B cell (primary cell): ENCODE results near the gene ZNF410. TPM values are rescaled to one million over a fixed set of nuclear protein-coding genes. Genes with fewer than 3 reads are reported as not detected.

Experiments used
- ATAC-seq: fragments of 200-7000 bp; cut with Tn5 transposase; one replicate; pipeline ENCODE4 v1.10.0; 2021; ENCODE audit warnings: low read depth, mild to moderate bottlenecking, moderate number of reproducible peaks, moderate library complexity
- CTCF ChIA-PET: fragments of 350-600 bp; sonication (Branson Sonifier 250); formaldehyde crosslinking; loops from one replicate; lab custom pipeline; 2021; ENCODE audit warnings: antibody characterized with exemption, inconsistent platforms; lab: Charles Lee
- POLR2A ChIA-PET: fragments of 350-600 bp; sonication (Branson Sonifier 250); formaldehyde crosslinking; loops from one replicate; lab custom pipeline; 2021; ENCODE audit warnings: antibody characterized with exemption; lab: Charles Lee
- DNase-seq: peaks from one replicate; pipeline ENCODE4 v3.0.0; 2013
- H2AFZ ChIP-seq: 2 replicates; pipeline ENCODE4 v1.6.1; 2012; ENCODE audit warnings: mild to moderate bottlenecking, low read depth, low read length; ENCODE audit not compliant: insufficient read depth, poor library complexity, severe bottlenecking
- H3K27ac ChIP-seq, 2 donors: 1 replicate in 1 of 2; 2 replicates in 1 of 2; pipeline ENCODE4 v1.5.1; 2012 to 2013; ENCODE audit warnings: low read length in 2 of 2, mild to moderate bottlenecking in 2 of 2, moderate library complexity in 1 of 2
- H3K27me3 ChIP-seq, 4 experiments: fragments of 200-600 bp in 1 of 4; sonication (generic) in 1 of 4; replicated peaks in 1 of 4; 1 replicate in 2 of 4; 2 replicates in 2 of 4; pipeline versions ENCODE4 v1.6.1 to v1.7.0; 2013 to 2016; ENCODE audit warnings: low read length in 3 of 4, mild to moderate bottlenecking in 2 of 4, mixed read lengths in 1 of 4, moderate library complexity in 1 of 4; ENCODE audit not compliant: insufficient read depth in 4 of 4, control insufficient read depth in 3 of 4; ENCODE audit errors: control extremely low read depth in 1 of 4
- H3K36me3 ChIP-seq, 2 experiments: replicated peaks in 1 of 2; 1 replicate in 1 of 2; 2 replicates in 1 of 2; pipeline versions ENCODE4 v1.6.1 to v1.7.1; 2013; ENCODE audit warnings: low read length in 1 of 2; ENCODE audit not compliant: insufficient read depth in 2 of 2, control insufficient read depth in 1 of 2; ENCODE audit errors: control extremely low read depth in 1 of 2, extremely low read depth in 1 of 2
- H3K4me1 ChIP-seq, 2 donors: fragments of 200-600 bp in 1 of 2; sonication (generic) in 1 of 2; 1 replicate in 1 of 2; 2 replicates in 1 of 2; pipeline versions ENCODE4 v1.5.1 to v1.6.1; 2013 to 2017; ENCODE audit warnings: low read length in 2 of 2; ENCODE audit not compliant: control insufficient read depth in 2 of 2, insufficient read depth in 2 of 2
- H3K4me2 ChIP-seq: replicated peaks from 2 replicates; pipeline ENCODE3; 2012; ENCODE audit warnings: mild to moderate bottlenecking, low read depth, low read length; ENCODE audit not compliant: poor library complexity, severe bottlenecking
- H3K4me3 ChIP-seq, 5 experiments: fragments of 200-600 bp in 1 of 5; sonication (generic) in 1 of 5; 1 replicate in 3 of 5; 2 replicates in 2 of 5; pipeline versions ENCODE4 v1.5.1 to v1.7.0; 2011 to 2016; ENCODE audit warnings: low read length in 4 of 5, mild to moderate bottlenecking in 4 of 5, low read depth in 2 of 5, control low read depth in 1 of 5, moderate library complexity in 1 of 5; ENCODE audit not compliant: insufficient read depth in 1 of 5; ENCODE audit errors: control extremely low read depth in 1 of 5, extremely low read depth in 1 of 5
- H3K79me2 ChIP-seq: fragments of 200-600 bp; sonication (generic); one replicate; pipeline ENCODE4 v1.6.0; 2016; ENCODE audit warnings: low read length; ENCODE audit not compliant: control insufficient read depth, insufficient read depth
- H3K9ac ChIP-seq: fragments of 200-600 bp; sonication (generic); 2 replicates; pipeline ENCODE4 v1.6.1; 2017; ENCODE audit warnings: mild to moderate bottlenecking, low read length, moderate library complexity
- H3K9me3 ChIP-seq, 3 donors: one replicate each; pipeline versions ENCODE4 v1.6.1 to v1.7.1; 2013; ENCODE audit warnings: low read length in 2 of 3; ENCODE audit not compliant: control insufficient read depth in 2 of 3, insufficient read depth in 1 of 3; ENCODE audit errors: control extremely low read depth in 1 of 3
- H4K20me1 ChIP-seq: 2 replicates; pipeline ENCODE4 v1.6.0; 2012; ENCODE audit warnings: mild to moderate bottlenecking, low read length; ENCODE audit not compliant: insufficient read depth, control insufficient read depth, poor library complexity, severe bottlenecking
- H3K27ac Mint-ChIP-seq: one replicate; pipeline ENCODE4 v1.8.0; 2021; ENCODE audit warnings: mixed read lengths
- H3K27me3 Mint-ChIP-seq: one replicate; pipeline ENCODE4 v1.8.0; 2021; ENCODE audit warnings: mixed read lengths
- H3K4me1 Mint-ChIP-seq: one replicate; pipeline ENCODE4 v1.8.0; 2021; ENCODE audit warnings: mixed read lengths
- H3K4me3 Mint-ChIP-seq: one replicate; pipeline ENCODE4 v1.8.0; 2021; ENCODE audit warnings: mixed read lengths
- H3K9me3 Mint-ChIP-seq: one replicate; pipeline ENCODE4 v1.8.0; 2022; ENCODE audit warnings: mixed read lengths; ENCODE audit not compliant: insufficient read depth
- EZH2 ChIP-seq: IDR thresholded peaks from 2 replicates; pipeline ENCODE4 v1.6.1; 2012; ENCODE audit warnings: borderline replicate concordance, low read depth, mild to moderate bottlenecking, moderate library complexity, low read length; ENCODE audit not compliant: insufficient read depth, poor library complexity, severe bottlenecking
- WGBS: methylation state at CpG from one replicate; pipeline ENCODE4 v1.1.5; 2013; ENCODE audit warnings: missing lambda C conversion rate; ENCODE audit not compliant: insufficient coverage; 5-methylcytosine and 5-hydroxymethylcytosine counted together
- intact Hi-C: fragments of 100-400 bp; cut with micrococcal nuclease; formaldehyde crosslinking; loops from one replicate; pipeline ENCODE4 v1.10.0; 2022
- polyA plus RNA-seq: library from polyadenylated mRNA; depleted of rRNA; stranded (reverse); fragments of >200 nt; gene quantifications from 2 replicates; pipeline ENCODE4 v1.2.3, GENCODE V29; 2012
- total RNA-seq, 2 donors: library from RNA; stranded (reverse); fragments of 120-200 nt in 1 of 2; gene quantifications; 1 replicate in 1 of 2; 2 replicates in 1 of 2; pipeline versions ENCODE4 v1.2.3 to v1.2.4, GENCODE V29; 2013 to 2022
- TF ChIP-seq, protein P1 (sequence below): fragments of 200-600 bp; IDR thresholded peaks from one replicate; pipeline ENCODE4 v1.8.0; 2022; ENCODE audit warnings: antibody characterized with exemption, mild to moderate bottlenecking

The ZNF410 gene
- total and polyA plus RNA-seq, 2 donors (not counting 1 experiment from before 2014, with no cell fraction given), result 18.9 to 69.0 TPM

DNA sequence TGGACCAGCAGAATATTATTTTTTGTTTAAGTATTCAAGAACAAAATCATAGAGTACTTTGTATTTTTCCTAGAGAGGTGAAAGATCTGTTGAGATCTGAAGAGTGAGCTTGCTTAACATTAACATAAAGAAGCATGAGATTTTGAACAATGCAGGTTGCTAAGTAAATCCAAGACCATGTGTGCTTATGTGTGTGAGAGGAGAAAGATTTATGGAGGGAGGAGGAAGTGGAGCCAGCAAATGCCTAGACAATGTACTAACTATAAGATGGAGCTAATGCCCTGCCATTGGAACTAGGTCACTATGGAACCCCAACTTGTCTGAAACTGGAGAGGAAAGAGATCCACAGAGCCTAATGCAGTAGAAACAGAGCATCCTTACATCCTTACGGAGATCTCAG, 49.9 kb downstream of the ZNF410 start:
- Histone ChIP-seq H3K27me3 (no peaks in the 10 kb centered on the region), H3K9me3 (no peaks in the 10 kb centered on the region), H3K4me3 (no peak overlapping the region), H3K4me2 (no peak overlapping the region), H2AFZ (no peak overlapping the region), H3K36me3 (peaks cover 14 to 38% of the 10 kb centered on the region in 2 experiments), H3K4me1 (no peaks in the 10 kb centered on the region), H3K27ac (no peak overlapping the region), H3K79me2 (no peaks in the 10 kb centered on the region), H3K9ac (no peak overlapping the region), H4K20me1 (no peaks in the 10 kb centered on the region)
- H3K27me3 Mint-ChIP-seq, result no peaks in the 10 kb centered on the region
- CTCF ChIA-PET, result interaction anchor here (1.5 kb wide), 1 partner anchor 209 kb away, joined by 4 read pairs; no protein-coding TSS in a partner anchor
- WGBS, result no CpG with 5 or more reads among the region's 1 CpG
- intact Hi-C loops, result no loop called here
- no peaks in the 10 kb centered on the region for H3K4me1 Mint-ChIP-seq
- no peak overlapping the region for H3K4me3 Mint-ChIP-seq
- POLR2A ChIA-PET, result no interaction called here
- no peak for TF ChIP-seq EZH2
- TF ChIP-seq, protein P1, sequence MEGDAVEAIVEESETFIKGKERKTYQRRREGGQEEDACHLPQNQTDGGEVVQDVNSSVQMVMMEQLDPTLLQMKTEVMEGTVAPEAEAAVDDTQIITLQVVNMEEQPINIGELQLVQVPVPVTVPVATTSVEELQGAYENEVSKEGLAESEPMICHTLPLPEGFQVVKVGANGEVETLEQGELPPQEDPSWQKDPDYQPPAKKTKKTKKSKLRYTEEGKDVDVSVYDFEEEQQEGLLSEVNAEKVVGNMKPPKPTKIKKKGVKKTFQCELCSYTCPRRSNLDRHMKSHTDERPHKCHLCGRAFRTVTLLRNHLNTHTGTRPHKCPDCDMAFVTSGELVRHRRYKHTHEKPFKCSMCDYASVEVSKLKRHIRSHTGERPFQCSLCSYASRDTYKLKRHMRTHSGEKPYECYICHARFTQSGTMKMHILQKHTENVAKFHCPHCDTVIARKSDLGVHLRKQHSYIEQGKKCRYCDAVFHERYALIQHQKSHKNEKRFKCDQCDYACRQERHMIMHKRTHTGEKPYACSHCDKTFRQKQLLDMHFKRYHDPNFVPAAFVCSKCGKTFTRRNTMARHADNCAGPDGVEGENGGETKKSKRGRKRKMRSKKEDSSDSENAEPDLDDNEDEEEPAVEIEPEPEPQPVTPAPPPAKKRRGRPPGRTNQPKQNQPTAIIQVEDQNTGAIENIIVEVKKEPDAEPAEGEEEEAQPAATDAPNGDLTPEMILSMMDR, result no peak
- H3K9me3 Mint-ChIP-seq, result no peaks in the 10 kb centered on the region
- ATAC-seq (no peak), DNase-seq (no peak)
- H3K27ac Mint-ChIP-seq, result no peak overlapping the region

- TF ChIP-seq EZH2, result no peak
- TF ChIP-seq, protein P1, result no peak
- Histone ChIP-seq H3K36me3 (peaks cover 10 to 33% of the 10 kb centered on the region in 2 experiments), H3K79me2 (no peaks in the 10 kb centered on the region), H3K27ac (no peak overlapping the region), H3K27me3 (no peaks in the 10 kb centered on the region), H4K20me1 (no peaks in the 10 kb centered on the region), H3K4me1 (no peaks in the 10 kb centered on the region), H2AFZ (no peak overlapping the region), H3K9ac (no peak overlapping the region), H3K4me3 (no peak overlapping the region), H3K4me2 (no peak overlapping the region), H3K9me3 (no peaks in the 10 kb centered on the region)
- CTCF ChIA-PET, result interaction anchor here (1.5 kb wide), 1 partner anchor 210 kb away, joined by 4 read pairs; no protein-coding TSS in a partner anchor
- Mint-ChIP-seq H3K27ac (no peak overlapping the region), H3K27me3 (no peaks in the 10 kb centered on the region), H3K9me3 (no peaks in the 10 kb centered on the region), H3K4me1 (no peaks in the 10 kb centered on the region), H3K4me3 (no peak overlapping the region)
- POLR2A ChIA-PET, result no interaction called here
- ATAC-seq, result no peak
- intact Hi-C loops, result no loop called here
- 86% methylated on average over 1 of the region's 2 CpGs for WGBS
- no peak for DNase-seq
These were observed 50.4 kb downstream of the ZNF410 start for GRCh38 chr14:73937012-73937411.
